ENCODE measurements around the gene MORN5.

- TF ChIP-seq, protein P1, sequence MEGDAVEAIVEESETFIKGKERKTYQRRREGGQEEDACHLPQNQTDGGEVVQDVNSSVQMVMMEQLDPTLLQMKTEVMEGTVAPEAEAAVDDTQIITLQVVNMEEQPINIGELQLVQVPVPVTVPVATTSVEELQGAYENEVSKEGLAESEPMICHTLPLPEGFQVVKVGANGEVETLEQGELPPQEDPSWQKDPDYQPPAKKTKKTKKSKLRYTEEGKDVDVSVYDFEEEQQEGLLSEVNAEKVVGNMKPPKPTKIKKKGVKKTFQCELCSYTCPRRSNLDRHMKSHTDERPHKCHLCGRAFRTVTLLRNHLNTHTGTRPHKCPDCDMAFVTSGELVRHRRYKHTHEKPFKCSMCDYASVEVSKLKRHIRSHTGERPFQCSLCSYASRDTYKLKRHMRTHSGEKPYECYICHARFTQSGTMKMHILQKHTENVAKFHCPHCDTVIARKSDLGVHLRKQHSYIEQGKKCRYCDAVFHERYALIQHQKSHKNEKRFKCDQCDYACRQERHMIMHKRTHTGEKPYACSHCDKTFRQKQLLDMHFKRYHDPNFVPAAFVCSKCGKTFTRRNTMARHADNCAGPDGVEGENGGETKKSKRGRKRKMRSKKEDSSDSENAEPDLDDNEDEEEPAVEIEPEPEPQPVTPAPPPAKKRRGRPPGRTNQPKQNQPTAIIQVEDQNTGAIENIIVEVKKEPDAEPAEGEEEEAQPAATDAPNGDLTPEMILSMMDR (IDR thresholded peaks at IDR 0.05) = no peak
- TF ChIP-seq POLR2A (IDR thresholded peaks at IDR 0.05) = no peak
Measured at GRCh38 chr9:122113574-122113973, 46.1 kb upstream of the MORN5 start.

Data from tibial nerve (tissue), 3 donors.